ENCODE measurements around the gene SLC9B2.
"Not testable (repeated sequence)": the region's sequence is repeated elsewhere in the genome, so short reads cannot be mapped to it uniquely, and the experiment has no call there.

SLC9B2 gene

GRCh38 chr4:103018391-103019307 is 57.9 kb downstream of the SLC9B2 start:
- no peak for DNase-seq

- DNase-seq = no peak
These were observed 64.0 kb downstream of the SLC9B2 start for GRCh38 chr4:103012551-103012950.

GRCh38 chr4:103012060-103012459 is 64.5 kb downstream of the SLC9B2 start:
- DNase-seq = no peak

GRCh38 chr4:103011378-103012025 is 65.1 kb downstream of the SLC9B2 start:
- no peak for DNase-seq

GRCh38 chr4:103010804-103011203 is 65.8 kb downstream of the SLC9B2 start:
- no peak for DNase-seq

- no peak for DNase-seq
These were observed 67.5 kb downstream of the SLC9B2 start for GRCh38 chr4:103008875-103009729.

GRCh38 chr4:103002551-103002950 is 74.0 kb downstream of the SLC9B2 start:
- no peak for DNase-seq

- no peak for DNase-seq
These were observed 81.8 kb downstream of the SLC9B2 start for GRCh38 chr4:102994803-102995202.

GRCh38 chr4:102993985-102994384 is 82.6 kb downstream of the SLC9B2 start:
- not testable (repeated sequence) for DNase-seq

GRCh38 chr4:102988429-102989020 is 88.0 kb downstream of the SLC9B2 start:
- DNase-seq = no peak

GRCh38 chr4:102981005-102981404 is 95.6 kb downstream of the SLC9B2 start:
- DNase-seq = no peak

Data from activated T-cell treated with anti-CD3 and anti-CD28 coated beads for 4 hours (primary cell).